ENCODE measurements around the gene CD4. TPM values are rescaled to one million over a fixed set of nuclear protein-coding genes. Genes with fewer than 3 reads are reported as not detected.
A peak's percentile ranks its signal among the peaks of the same experiment; 100 is the strongest.

CD4 gene
- total and polyA plus RNA-seq, 2 of the 4 experiments (the other 2 are of a cell fraction), result 5.7 to 15.0 TPM

DNA sequence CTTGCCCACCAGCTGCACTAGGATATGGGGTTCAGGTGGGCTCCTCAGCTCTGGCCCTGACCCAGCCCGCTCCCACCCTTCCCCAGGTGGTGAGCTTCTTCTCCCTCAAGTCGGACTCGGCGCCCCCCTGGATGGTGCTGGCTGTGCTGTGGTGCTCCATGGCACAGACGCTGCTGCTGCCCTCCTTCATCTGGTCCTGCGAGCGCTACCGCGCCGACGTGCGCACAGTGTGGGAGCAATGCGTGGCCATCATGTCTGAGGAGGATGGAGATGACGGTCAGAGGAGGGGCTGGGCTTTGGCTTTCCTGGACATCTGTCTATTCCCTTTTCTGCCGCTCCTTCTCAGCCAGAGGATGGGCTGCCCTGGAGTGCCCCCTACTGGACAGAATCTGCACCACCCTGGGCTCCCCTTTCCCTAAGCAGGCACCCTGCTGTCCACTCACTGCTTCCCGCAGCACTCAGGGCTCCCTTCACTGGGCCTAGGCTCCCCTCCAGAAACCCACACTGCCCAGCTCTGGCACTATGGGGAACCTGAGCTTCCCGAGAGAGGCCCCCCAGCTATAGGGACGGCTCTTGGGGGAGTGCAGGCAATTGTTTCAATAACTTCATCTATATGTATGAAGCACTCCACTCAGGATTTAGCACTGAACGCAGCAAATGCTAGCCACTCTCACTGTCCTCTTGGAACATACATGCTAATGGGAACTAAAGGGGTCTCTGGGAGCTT, 36.2 kb downstream of the CD4 start:
- peak overlapping the region; percentile 94 for H2AK9ac ChIP-seq (replicated peaks; ENCODE audit: low read depth, low read length, poor library complexity)
- 0 out of 2 replicates have a peak overlapping the region, but pooled peaks have one; percentile 4 for H2BK120ac ChIP-seq (ENCODE audit: low read depth, low read length)
- H3K4me1 ChIP-seq (ENCODE audit: control insufficient read depth, insufficient read depth, low read length), result peaks cover 25% of the 10 kb centered on the region
- H3K18ac ChIP-seq (ENCODE audit: low read depth, low read length), result no peak overlapping the region
- H3K36me3 ChIP-seq (ENCODE audit: control insufficient read depth, insufficient read depth, low read length), result peaks cover 3% of the 10 kb centered on the region
- DNase-seq, result peak; percentile 84
- H3K56ac ChIP-seq (ENCODE audit: extremely low read depth, insufficient read depth, low read length), result no peak overlapping the region
- H3K79me1 ChIP-seq (ENCODE audit: low read depth in 1 of 2, low read length in 2 of 2), result peaks cover 11 to 52% of the 10 kb centered on the region in 2 experiments; a peak in 3 of 4 replicates
- peak overlapping the region; percentile 89 for H2AFZ ChIP-seq (replicated peaks; ENCODE audit: low read length, poor library complexity)
- 18% methylated on average over 2 of the region's 19 CpGs; no CpG with 5 or more reads in 1 of the 2 experiments for WGBS, 2 experiments (ENCODE audit: extremely low coverage in 2 of 2, insufficient read length in 1 of 2)
- dilution Hi-C loops (cut with HindIII; ENCODE audit: low sequenced_read_pairs, unreplicated experiment), result no loop called here
- ChIA-PET CTCF (interaction anchor here (1.0 kb wide), 1 partner anchor 59 kb away, joined by 4 read pairs; the partner anchor contains the start of gene PTMS), POLR2A (ENCODE audit: unreplicated experiment) (no interaction called here)
- H4K5ac ChIP-seq (ENCODE audit: low read depth, low read length), result no peak overlapping the region; the same call in 1 of the 2 replicates
- peak overlapping the region; percentile 38; the same call in 1 of the 2 replicates for H4K91ac ChIP-seq (ENCODE audit: insufficient read depth, low read depth, low read length)
- peak overlapping the region; percentile 69 for H2AK5ac ChIP-seq (ENCODE audit: low read depth, low read length)
- ATAC-seq (ENCODE audit: low read depth), result peak; percentile 47
- H3K23ac ChIP-seq (ENCODE audit: low read depth, low read length), result peak overlapping the region; percentile 19
- no peak overlapping the region for H3K27ac ChIP-seq (ENCODE audit: insufficient read depth, low read length)
- in situ Hi-C loops (cut with MboI; ENCODE audit: low sequenced_read_pairs), result loop anchor here (5.0 to 10.0 kb wide), 2 partner anchors 73 to 211 kb away; partner anchors contain the start of gene MLF2
- peak overlapping the region; percentile 67 for H3K14ac ChIP-seq (replicated peaks; ENCODE audit: low read depth, low read length)
- H2BK15ac ChIP-seq (ENCODE audit: low read depth, low read length), result no peak overlapping the region
- peak overlapping the region; percentile 68 for H3K4ac ChIP-seq (ENCODE audit: low read depth, low read length)
- H3K4me2 ChIP-seq (ENCODE audit: low read depth, low read length), result peak overlapping the region; percentile 73
- H3K9me1 ChIP-seq (ENCODE audit: insufficient read depth, low read length), result peaks cover 6% of the 10 kb centered on the region
- no peak overlapping the region for H2BK5ac ChIP-seq (ENCODE audit: low read depth, low read length, poor library complexity, severe bottlenecking)
- peak overlapping the region in 1 of 2 experiments; percentile 78; a peak in 1 of 4 replicates for H4K8ac ChIP-seq (ENCODE audit: low read depth in 2 of 2, low read length in 2 of 2)
- no peaks in the 10 kb centered on the region for H3K9me3 ChIP-seq (ENCODE audit: control insufficient read depth, insufficient read depth, low read length)
- H4K20me1 ChIP-seq (ENCODE audit: insufficient read depth, low read length), result peaks cover 9% of the 10 kb centered on the region; the same call in 1 of the 2 replicates
- peak overlapping the region; percentile 18; the same call in 1 of the 2 replicates for H3K4me3 ChIP-seq (ENCODE audit: insufficient read depth, low read depth, low read length)
- H2BK20ac ChIP-seq (ENCODE audit: low read depth, low read length), result no peak overlapping the region
- peaks cover 2% of the 10 kb centered on the region; the same call in 1 of the 2 replicates for H3K27me3 ChIP-seq (ENCODE audit: control insufficient read depth, insufficient read depth, low read length)
- intact Hi-C loops (cut with micrococcal nuclease), result loop anchor here (1.0 to 5.0 kb wide), 6 partner anchors 47 to 209 kb away; partner anchors contain the start of genes MLF2 and ZNF384
- no TSS peak for BruUV-seq (replicated peaks)
- no peak overlapping the region for H3K9ac ChIP-seq (ENCODE audit: low read depth, low read length)
- TF ChIP-seq CEBPB (IDR thresholded peaks at IDR 0.05; ENCODE audit: low read depth, low read length) (no peak), SMC3 (IDR thresholded peaks at IDR 0.05; ENCODE audit: low read depth, low read length) (peak; percentile 81), MAFK (IDR thresholded peaks at IDR 0.05; ENCODE audit: low read depth, low read length) (no peak), USF2 (IDR thresholded peaks at IDR 0.05; ENCODE audit: low read depth, low read length) (no peak), NFE2L2 (IDR thresholded peaks at IDR 0.05; ENCODE audit: low read depth, low read length) (no peak), FOS (IDR thresholded peaks at IDR 0.05; ENCODE audit: low read depth, low read length) (no peak), POLR2A (IDR thresholded peaks at IDR 0.05; ENCODE audit: low read depth, low read length) (no peak), RFX5 (IDR thresholded peaks at IDR 0.05; ENCODE audit: low read depth, low read length) (no peak), RCOR1 (IDR thresholded peaks at IDR 0.05; ENCODE audit: insufficient replicate concordance, low read length) (peak; percentile 30), RAD21 (IDR thresholded peaks at IDR 0.05; ENCODE audit: low read length) (peak; percentile 96), CHD1 (IDR thresholded peaks at IDR 0.05; ENCODE audit: low read depth, low read length) (no peak), MAZ (IDR thresholded peaks at IDR 0.05; ENCODE audit: borderline replicate concordance, low read depth, low read length) (peak; percentile 51)
- TF ChIP-seq, protein P1, sequence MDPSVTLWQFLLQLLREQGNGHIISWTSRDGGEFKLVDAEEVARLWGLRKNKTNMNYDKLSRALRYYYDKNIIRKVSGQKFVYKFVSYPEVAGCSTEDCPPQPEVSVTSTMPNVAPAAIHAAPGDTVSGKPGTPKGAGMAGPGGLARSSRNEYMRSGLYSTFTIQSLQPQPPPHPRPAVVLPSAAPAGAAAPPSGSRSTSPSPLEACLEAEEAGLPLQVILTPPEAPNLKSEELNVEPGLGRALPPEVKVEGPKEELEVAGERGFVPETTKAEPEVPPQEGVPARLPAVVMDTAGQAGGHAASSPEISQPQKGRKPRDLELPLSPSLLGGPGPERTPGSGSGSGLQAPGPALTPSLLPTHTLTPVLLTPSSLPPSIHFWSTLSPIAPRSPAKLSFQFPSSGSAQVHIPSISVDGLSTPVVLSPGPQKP (IDR thresholded peaks at IDR 0.05; ENCODE audit: borderline replicate concordance, low read depth, low read length), result no peak
- TF ChIP-seq, protein P2, sequence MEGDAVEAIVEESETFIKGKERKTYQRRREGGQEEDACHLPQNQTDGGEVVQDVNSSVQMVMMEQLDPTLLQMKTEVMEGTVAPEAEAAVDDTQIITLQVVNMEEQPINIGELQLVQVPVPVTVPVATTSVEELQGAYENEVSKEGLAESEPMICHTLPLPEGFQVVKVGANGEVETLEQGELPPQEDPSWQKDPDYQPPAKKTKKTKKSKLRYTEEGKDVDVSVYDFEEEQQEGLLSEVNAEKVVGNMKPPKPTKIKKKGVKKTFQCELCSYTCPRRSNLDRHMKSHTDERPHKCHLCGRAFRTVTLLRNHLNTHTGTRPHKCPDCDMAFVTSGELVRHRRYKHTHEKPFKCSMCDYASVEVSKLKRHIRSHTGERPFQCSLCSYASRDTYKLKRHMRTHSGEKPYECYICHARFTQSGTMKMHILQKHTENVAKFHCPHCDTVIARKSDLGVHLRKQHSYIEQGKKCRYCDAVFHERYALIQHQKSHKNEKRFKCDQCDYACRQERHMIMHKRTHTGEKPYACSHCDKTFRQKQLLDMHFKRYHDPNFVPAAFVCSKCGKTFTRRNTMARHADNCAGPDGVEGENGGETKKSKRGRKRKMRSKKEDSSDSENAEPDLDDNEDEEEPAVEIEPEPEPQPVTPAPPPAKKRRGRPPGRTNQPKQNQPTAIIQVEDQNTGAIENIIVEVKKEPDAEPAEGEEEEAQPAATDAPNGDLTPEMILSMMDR (conservative IDR thresholded peaks at IDR 0.05; ENCODE audit: low read depth, low read length), result peak; percentile 97
